ENCODE data around the gene AMPH.

- TF ChIP-seq CTCF (IDR thresholded peaks at IDR 0.05; ENCODE audit: insufficient read depth, low read length) (no peak), SPI1 (IDR thresholded peaks at IDR 0.05; ENCODE audit: borderline replicate concordance, low read depth) (no peak), POLR2AphosphoS5 (IDR thresholded peaks at IDR 0.05; ENCODE audit: low read depth) (no peak)
- TF ChIP-seq, protein P1, sequence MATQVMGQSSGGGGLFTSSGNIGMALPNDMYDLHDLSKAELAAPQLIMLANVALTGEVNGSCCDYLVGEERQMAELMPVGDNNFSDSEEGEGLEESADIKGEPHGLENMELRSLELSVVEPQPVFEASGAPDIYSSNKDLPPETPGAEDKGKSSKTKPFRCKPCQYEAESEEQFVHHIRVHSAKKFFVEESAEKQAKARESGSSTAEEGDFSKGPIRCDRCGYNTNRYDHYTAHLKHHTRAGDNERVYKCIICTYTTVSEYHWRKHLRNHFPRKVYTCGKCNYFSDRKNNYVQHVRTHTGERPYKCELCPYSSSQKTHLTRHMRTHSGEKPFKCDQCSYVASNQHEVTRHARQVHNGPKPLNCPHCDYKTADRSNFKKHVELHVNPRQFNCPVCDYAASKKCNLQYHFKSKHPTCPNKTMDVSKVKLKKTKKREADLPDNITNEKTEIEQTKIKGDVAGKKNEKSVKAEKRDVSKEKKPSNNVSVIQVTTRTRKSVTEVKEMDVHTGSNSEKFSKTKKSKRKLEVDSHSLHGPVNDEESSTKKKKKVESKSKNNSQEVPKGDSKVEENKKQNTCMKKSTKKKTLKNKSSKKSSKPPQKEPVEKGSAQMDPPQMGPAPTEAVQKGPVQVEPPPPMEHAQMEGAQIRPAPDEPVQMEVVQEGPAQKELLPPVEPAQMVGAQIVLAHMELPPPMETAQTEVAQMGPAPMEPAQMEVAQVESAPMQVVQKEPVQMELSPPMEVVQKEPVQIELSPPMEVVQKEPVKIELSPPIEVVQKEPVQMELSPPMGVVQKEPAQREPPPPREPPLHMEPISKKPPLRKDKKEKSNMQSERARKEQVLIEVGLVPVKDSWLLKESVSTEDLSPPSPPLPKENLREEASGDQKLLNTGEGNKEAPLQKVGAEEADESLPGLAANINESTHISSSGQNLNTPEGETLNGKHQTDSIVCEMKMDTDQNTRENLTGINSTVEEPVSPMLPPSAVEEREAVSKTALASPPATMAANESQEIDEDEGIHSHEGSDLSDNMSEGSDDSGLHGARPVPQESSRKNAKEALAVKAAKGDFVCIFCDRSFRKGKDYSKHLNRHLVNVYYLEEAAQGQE (IDR thresholded peaks at IDR 0.05; ENCODE audit: insufficient replicate concordance, low read depth) = no peak
Observed at GRCh38 chr7:38448054-38448453, 183.1 kb downstream of the AMPH start.

Measured in HL-60 (cell line).